CD14-positive monocyte (primary cell): ENCODE measurements around the gene KSR2. TPM values are rescaled to one million over a fixed set of nuclear protein-coding genes. Genes with fewer than 3 reads are reported as not detected.
A peak's percentile ranks its signal among the peaks of the same experiment; 100 is the strongest.

Experiments
- DNase-seq, 3 donors: peaks; one replicate each; pipeline ENCODE4 v3.0.0-alpha.2; 2011 to 2022
- H2AFZ ChIP-seq: 2 replicates; pipeline ENCODE4 v1.6.0; 2012; ENCODE audit warnings: mild to moderate bottlenecking, low read depth, low read length, inconsistent platforms; ENCODE audit not compliant: insufficient read depth, poor library complexity, severe bottlenecking
- H3K27ac ChIP-seq, 2 donors: 1 replicate in 1 of 2; 2 replicates in 1 of 2; pipeline ENCODE4 v1.5.1; 2012 to 2013; ENCODE audit warnings: low read length in 2 of 2, control low read depth in 1 of 2, inconsistent platforms in 1 of 2, low read depth in 1 of 2, mild to moderate bottlenecking in 1 of 2
- H3K27me3 ChIP-seq, 2 donors: one replicate each; pipeline versions ENCODE4 v1.6.0 to v1.6.1; 2011 to 2013; ENCODE audit warnings: low read length in 2 of 2; ENCODE audit not compliant: control insufficient read depth in 2 of 2, insufficient read depth in 2 of 2
- H3K36me3 ChIP-seq, 2 donors: replicated peaks in 1 of 2; 1 replicate in 1 of 2; 2 replicates in 1 of 2; pipeline versions ENCODE4 v1.5.1 to v1.6.1; 2012 to 2013; ENCODE audit warnings: low read length in 2 of 2, control low read depth in 1 of 2, inconsistent platforms in 1 of 2, mild to moderate bottlenecking in 1 of 2; ENCODE audit not compliant: insufficient read depth in 2 of 2, control insufficient read depth in 1 of 2
- H3K4me1 ChIP-seq, 2 donors: 1 replicate in 1 of 2; 2 replicates in 1 of 2; pipeline versions ENCODE4 v1.5.1 to v1.6.1; 2012 to 2013; ENCODE audit warnings: low read length in 2 of 2, control low read depth in 1 of 2, inconsistent platforms in 1 of 2, mild to moderate bottlenecking in 1 of 2, moderate library complexity in 1 of 2; ENCODE audit not compliant: insufficient read depth in 2 of 2, control insufficient read depth in 1 of 2
- H3K4me2 ChIP-seq: replicated peaks from 2 replicates; pipeline ENCODE3; 2012; ENCODE audit warnings: low read length, moderate library complexity, mild to moderate bottlenecking; ENCODE audit not compliant: poor library complexity, severe bottlenecking; ENCODE audit errors: extremely low read depth
- H3K4me3 ChIP-seq, 3 experiments: fragments of 200-600 bp in 1 of 3; sonication (generic) in 1 of 3; replicated peaks in 1 of 3; 1 replicate in 2 of 3; 2 replicates in 1 of 3; pipeline ENCODE4 v1.5.1; 2011 to 2013; ENCODE audit warnings: low read length in 3 of 3, mild to moderate bottlenecking in 3 of 3, control low read depth in 2 of 3, low read depth in 2 of 3, inconsistent platforms in 1 of 3, moderate library complexity in 1 of 3
- H3K79me2 ChIP-seq: 2 replicates; pipeline ENCODE4 v1.6.0; 2012; ENCODE audit warnings: mild to moderate bottlenecking, control low read depth, inconsistent platforms, low read length, moderate library complexity; ENCODE audit not compliant: insufficient read depth
- H3K9ac ChIP-seq: 2 replicates; pipeline ENCODE4 v1.6.0; 2017; ENCODE audit warnings: low read length, mild to moderate bottlenecking; ENCODE audit not compliant: insufficient read depth, poor library complexity, severe bottlenecking
- H3K9me3 ChIP-seq, 2 donors: replicated peaks in 1 of 2; 1 replicate in 1 of 2; 2 replicates in 1 of 2; pipeline versions ENCODE4 v1.5.1 to v1.6.1; 2012 to 2013; ENCODE audit warnings: low read length in 2 of 2, control low read depth in 1 of 2; ENCODE audit not compliant: control insufficient read depth in 1 of 2, insufficient read depth in 1 of 2
- H4K20me1 ChIP-seq: 2 replicates; pipeline ENCODE4 v1.6.0; 2012; ENCODE audit warnings: mild to moderate bottlenecking, low read length, control low read depth, moderate library complexity; ENCODE audit not compliant: insufficient read depth
- H3K27ac Mint-ChIP-seq, 7 donors: one replicate each; pipeline ENCODE4 v1.8.0; 2020; ENCODE audit warnings: mild to moderate bottlenecking in 7 of 7, mixed read lengths in 7 of 7, moderate library complexity in 6 of 7, inconsistent platforms in 2 of 7
- H3K27me3 Mint-ChIP-seq, 3 donors: one replicate each; pipeline ENCODE4 v1.8.0; 2021 to 2022; ENCODE audit warnings: low read depth in 3 of 3, mild to moderate bottlenecking in 3 of 3, mixed read lengths in 3 of 3, moderate library complexity in 3 of 3, inconsistent platforms in 1 of 3
- H3K36me3 Mint-ChIP-seq, 2 donors: one replicate each; pipeline ENCODE4 v1.8.0; 2020; ENCODE audit warnings: mixed read lengths in 2 of 2, inconsistent platforms in 1 of 2, mild to moderate bottlenecking in 1 of 2
- H3K4me1 Mint-ChIP-seq: one replicate; pipeline ENCODE4 v1.8.0; 2020; ENCODE audit warnings: mild to moderate bottlenecking, mixed read lengths
- H3K4me3 Mint-ChIP-seq, 2 donors: one replicate each; pipeline ENCODE4 v1.8.0; 2020; ENCODE audit warnings: mild to moderate bottlenecking in 2 of 2, mixed read lengths in 2 of 2, moderate library complexity in 1 of 2
- H3K9me3 Mint-ChIP-seq, 7 donors: one replicate each; pipeline ENCODE4 v1.8.0; 2020 to 2022; ENCODE audit warnings: mixed read lengths in 7 of 7, mild to moderate bottlenecking in 6 of 7, moderate library complexity in 6 of 7, inconsistent platforms in 2 of 7
- CTCF ChIP-seq: fragments of 200-600 bp; IDR thresholded peaks from one replicate; pipeline ENCODE4 v1.8.0; 2022; ENCODE audit warnings: antibody characterized with exemption, mild to moderate bottlenecking
- WGBS: methylation state at CpG from one replicate; pipeline ENCODE4 v1.1.5; 2013; ENCODE audit warnings: missing lambda C conversion rate; ENCODE audit not compliant: insufficient coverage; 5-methylcytosine and 5-hydroxymethylcytosine counted together
- intact Hi-C, 2 donors: fragments of 100-400 bp; cut with micrococcal nuclease; formaldehyde crosslinking; loops; one replicate each; pipeline versions ENCODE4 v1.15.0 to v1.15.1; 2023
- polyA plus RNA-seq, 3 donors: library from polyadenylated mRNA; depleted of rRNA in 1 of 3; unstranded in 2 of 3; stranded (reverse) in 1 of 3; fragments of 300-500 nt in 2 of 3; fragments of >200 nt in 1 of 3; fragmentation: Illumina TruSeq in 2 of 3; gene quantifications; 1 replicate in 2 of 3; 2 replicates in 1 of 3; pipeline ENCODE4 v1.2.3, GENCODE V29; 2012 to 2021

KSR2 gene
- polyA plus RNA-seq, 3 donors, result not detected

DNA sequence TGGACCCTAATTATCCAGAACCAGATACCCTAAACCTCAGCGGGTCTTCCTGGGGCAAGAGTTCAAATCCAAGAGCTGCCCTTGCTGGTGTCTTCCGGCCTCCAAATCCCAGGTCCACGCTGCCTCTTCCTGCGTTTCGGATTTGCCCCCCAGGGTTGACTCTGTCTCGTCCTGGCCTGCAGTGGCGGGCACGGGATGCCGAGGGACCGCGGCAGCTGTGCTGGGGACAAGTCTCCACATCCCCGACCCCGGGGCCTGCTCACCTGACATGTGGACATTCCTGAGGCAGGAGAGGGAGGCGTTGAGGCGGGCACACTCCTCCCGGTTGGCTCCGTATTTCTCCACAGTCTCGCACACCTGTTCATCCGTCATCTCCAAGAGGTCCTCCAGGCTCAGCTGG lies 113.6 kb downstream of the KSR2 start:
- Histone ChIP-seq H3K9me3 (peaks cover 8 to 13% of the 10 kb centered on the region in 2 donors), H4K20me1 (no peaks in the 10 kb centered on the region), H3K4me1 (no peaks in the 10 kb centered on the region), H2AFZ (no peak overlapping the region), H3K27me3 (no peaks in the 10 kb centered on the region), H3K9ac (no peak overlapping the region), H3K4me2 (no peak overlapping the region), H3K4me3 (no peak overlapping the region), H3K27ac (no peak overlapping the region), H3K79me2 (no peaks in the 10 kb centered on the region), H3K36me3 (no peaks in the 10 kb centered on the region)
- Mint-ChIP-seq H3K27ac (no peak overlapping the region), H3K9me3 (peaks cover 3 to 21% (median 9%) of the 10 kb centered on the region in 7 donors), H3K36me3 (no peaks in the 10 kb centered on the region), H3K4me1 (no peaks in the 10 kb centered on the region), H3K27me3 (peaks cover 2 to 4% (median 4%) of the 10 kb centered on the region in 3 donors), H3K4me3 (no peak overlapping the region)
- DNase-seq, result no peak
- intact Hi-C loops, result no loop called here
- WGBS, result 97% methylated on average over 17 of the region's 19 CpGs
- no peak for TF ChIP-seq CTCF

- no peaks in the 10 kb centered on the region for H3K79me2 ChIP-seq
- H3K9me3 Mint-ChIP-seq, result peaks cover 3 to 21% (median 9%) of the 10 kb centered on the region in 7 donors
- no peak overlapping the region for H3K27ac ChIP-seq
- H3K9me3 ChIP-seq, result peaks cover 8 to 13% of the 10 kb centered on the region in 2 donors
- H3K36me3 Mint-ChIP-seq, result no peaks in the 10 kb centered on the region
- H3K4me3 Mint-ChIP-seq, result no peak overlapping the region
- TF ChIP-seq CTCF, result peak; percentile 73
- H3K27ac Mint-ChIP-seq, result peak overlapping the region in 1 of 7 donors; percentile 63
- H3K4me1 Mint-ChIP-seq, result no peaks in the 10 kb centered on the region
- H3K4me3 ChIP-seq, result no peak overlapping the region
- no peaks in the 10 kb centered on the region for H3K36me3 ChIP-seq
- H3K27me3 ChIP-seq, result no peaks in the 10 kb centered on the region
- H2AFZ ChIP-seq, result no peak overlapping the region
- H3K9ac ChIP-seq, result no peak overlapping the region
- peaks cover 2 to 7% (median 4%) of the 10 kb centered on the region in 3 donors for H3K27me3 Mint-ChIP-seq
- no peaks in the 10 kb centered on the region for H3K4me1 ChIP-seq
- 55% methylated on average over 5 of the region's 6 CpGs for WGBS
- intact Hi-C loops, result no loop called here
- DNase-seq, result peak in 2 of 3 donors; percentile 12 to 21
- no peak overlapping the region for H3K4me2 ChIP-seq
- no peaks in the 10 kb centered on the region for H4K20me1 ChIP-seq
Observed at GRCh38 chr12:117854339-117855012, 114.3 kb downstream of the KSR2 start.
